ENCODE results near the gene PTRH2. TPM values are rescaled to one million over a fixed set of nuclear protein-coding genes. Genes with fewer than 3 reads are reported as not detected.
"Not testable (repeated sequence)": the region's sequence is repeated elsewhere in the genome, so short reads cannot be mapped to it uniquely, and the experiment has no call there.

Gene PTRH2
- total RNA-seq, 2 experiments from 2014 or later, result 41.7 to 54.7 TPM

- ATAC-seq, result peak; percentile 36
- ChIA-PET CTCF (interaction anchor here (0.6 to 2.2 kb wide), 6 partner anchors 8 to 296 kb away, joined by 3 to 9 read pairs (median 4); no protein-coding TSS in a partner anchor), POLR2A (no interaction called here)
- H3K9me3 Mint-ChIP-seq (ENCODE audit: low read depth), result no peaks in the 10 kb centered on the region
- peaks cover 35% of the 10 kb centered on the region for H3K36me3 Mint-ChIP-seq (ENCODE audit: low read depth)
- intact Hi-C loops (cut with DNase I, micrococcal nuclease), result no loop called here
- no peak for DNase-seq
- no peak overlapping the region for H3K4me3 Mint-ChIP-seq
- no peaks in the 10 kb centered on the region for H3K27me3 Mint-ChIP-seq
- H3K4me1 Mint-ChIP-seq, result peaks cover 31% of the 10 kb centered on the region
- H3K27ac Mint-ChIP-seq, result peak overlapping the region; percentile 53
Observed at GRCh38 chr17:59671386-59671785, 35.8 kb downstream of the PTRH2 start.

- CTCF ChIA-PET, result interaction anchor here (0.6 to 2.2 kb wide), 6 partner anchors 14 to 200 kb away, joined by 3 to 9 read pairs (median 4); no protein-coding TSS in a partner anchor
- Mint-ChIP-seq H3K4me3 (no peak overlapping the region), H3K4me1 (peaks cover 31% of the 10 kb centered on the region), H3K9me3 (ENCODE audit: low read depth) (no peaks in the 10 kb centered on the region), H3K27ac (peak overlapping the region; percentile 78), H3K27me3 (no peaks in the 10 kb centered on the region), H3K36me3 (ENCODE audit: low read depth) (peaks cover 36% of the 10 kb centered on the region)
- DNase-seq, result no peak
- intact Hi-C loops (cut with DNase I, micrococcal nuclease), result no loop called here
- ATAC-seq, result peak; percentile 42
- POLR2A ChIA-PET, result no interaction called here
Observed at GRCh38 chr17:59669944-59670343, 37.3 kb downstream of the PTRH2 start.

- Mint-ChIP-seq H3K27me3 (no peaks in the 10 kb centered on the region), H3K4me1 (peaks cover 31% of the 10 kb centered on the region), H3K36me3 (ENCODE audit: low read depth) (peaks cover 39% of the 10 kb centered on the region), H3K4me3 (no peak overlapping the region), H3K27ac (peak overlapping the region; percentile 78), H3K9me3 (ENCODE audit: low read depth) (no peaks in the 10 kb centered on the region)
- DNase-seq (no peak), ATAC-seq (no peak)
- CTCF ChIA-PET, result interaction anchor here (0.7 to 2.2 kb wide), 4 partner anchors 14 to 147 kb away, joined by 3 to 6 read pairs (median 4); no protein-coding TSS in a partner anchor
- POLR2A ChIA-PET, result no interaction called here
- intact Hi-C loops (cut with DNase I, micrococcal nuclease), result no loop called here
Observed at GRCh38 chr17:59669411-59669810, 37.8 kb downstream of the PTRH2 start.

GRCh38 chr17:59668816-59669215 lies 38.4 kb downstream of the PTRH2 start:
- POLR2A ChIA-PET, result no interaction called here
- ATAC-seq, result no peak

GRCh38 chr17:59666235-59666634 lies 41.0 kb downstream of the PTRH2 start:
- CTCF ChIA-PET, result no interaction called here

More at GRCh38 chr17:59668816-59669215, 38.4 kb downstream of the PTRH2 start:
- H3K27me3 Mint-ChIP-seq, result no peaks in the 10 kb centered on the region
- no peak overlapping the region for H3K4me3 Mint-ChIP-seq
- intact Hi-C loops (cut with DNase I, micrococcal nuclease), result no loop called here
- CTCF ChIA-PET, result interaction anchor here (1.5 kb wide), 1 partner anchor 18 kb away, joined by 3 read pairs; no protein-coding TSS in a partner anchor
- H3K36me3 Mint-ChIP-seq (ENCODE audit: low read depth), result peaks cover 39% of the 10 kb centered on the region
- DNase-seq, result no peak
- peaks cover 31% of the 10 kb centered on the region for H3K4me1 Mint-ChIP-seq
- peak overlapping the region; percentile 51 for H3K27ac Mint-ChIP-seq
- no peaks in the 10 kb centered on the region for H3K9me3 Mint-ChIP-seq (ENCODE audit: low read depth)

GRCh38 chr17:59656624-59657023 lies 50.6 kb downstream of the PTRH2 start:
- H3K27me3 Mint-ChIP-seq; POLR2A ChIA-PET; H3K9me3 Mint-ChIP-seq (ENCODE audit: low read depth); intact Hi-C loops (cut with DNase I, micrococcal nuclease); H3K4me1 Mint-ChIP-seq; DNase-seq; H3K27ac Mint-ChIP-seq; H3K4me3 Mint-ChIP-seq; ATAC-seq: not testable (repeated sequence)
- peaks cover 65% of the 10 kb centered on the region for H3K36me3 Mint-ChIP-seq (ENCODE audit: low read depth)
- CTCF ChIA-PET, result interaction anchor here (0.9 to 1.2 kb wide), 7 partner anchors 9 to 135 kb away, joined by 3 to 5 read pairs (median 3); no protein-coding TSS in a partner anchor

More at GRCh38 chr17:59666235-59666634, 41.0 kb downstream of the PTRH2 start:
- H3K4me3 Mint-ChIP-seq, result no peak overlapping the region
- H3K27me3 Mint-ChIP-seq, result no peaks in the 10 kb centered on the region
- intact Hi-C loops (cut with DNase I, micrococcal nuclease), result no loop called here
- no peaks in the 10 kb centered on the region for H3K9me3 Mint-ChIP-seq (ENCODE audit: low read depth)
- peaks cover 26% of the 10 kb centered on the region for H3K4me1 Mint-ChIP-seq
- no peak overlapping the region for H3K27ac Mint-ChIP-seq
- POLR2A ChIA-PET, result no interaction called here
- peaks cover 41% of the 10 kb centered on the region for H3K36me3 Mint-ChIP-seq (ENCODE audit: low read depth)
- no peak for ATAC-seq
- DNase-seq, result no peak

- ChIA-PET POLR2A (no interaction called here), CTCF (interaction anchor here (1.3 kb wide), 1 partner anchor 80 kb away, joined by 3 read pairs; no protein-coding TSS in a partner anchor)
- no peaks in the 10 kb centered on the region for H3K27me3 Mint-ChIP-seq
- H3K36me3 Mint-ChIP-seq (ENCODE audit: low read depth), result peaks cover 76% of the 10 kb centered on the region
- peaks cover 32% of the 10 kb centered on the region for H3K4me1 Mint-ChIP-seq
- DNase-seq, result no peak
- no peaks in the 10 kb centered on the region for H3K9me3 Mint-ChIP-seq (ENCODE audit: low read depth)
- no peak for ATAC-seq
- no peak overlapping the region for H3K4me3 Mint-ChIP-seq
- peak overlapping the region; percentile 22 for H3K27ac Mint-ChIP-seq
- intact Hi-C loops (cut with DNase I, micrococcal nuclease), result no loop called here
Observed at GRCh38 chr17:59652119-59652518, 55.1 kb downstream of the PTRH2 start.

- Mint-ChIP-seq H3K4me1 (peaks cover 36% of the 10 kb centered on the region), H3K27me3 (no peaks in the 10 kb centered on the region), H3K9me3 (ENCODE audit: low read depth) (no peaks in the 10 kb centered on the region), H3K27ac (peak overlapping the region; percentile 22), H3K4me3 (no peak overlapping the region), H3K36me3 (ENCODE audit: low read depth) (peaks cover 78% of the 10 kb centered on the region)
- ChIA-PET CTCF (interaction anchor here (1.3 kb wide), 1 partner anchor 79 kb away, joined by 3 read pairs; no protein-coding TSS in a partner anchor), POLR2A (no interaction called here)
- ATAC-seq (peak; percentile 19), DNase-seq (no peak)
- intact Hi-C loops (cut with DNase I, micrococcal nuclease), result no loop called here
Observed at GRCh38 chr17:59651346-59651745, 55.9 kb downstream of the PTRH2 start.

GRCh38 chr17:59650642-59651041 lies 56.6 kb downstream of the PTRH2 start:
- H3K9me3 Mint-ChIP-seq (ENCODE audit: low read depth), result no peaks in the 10 kb centered on the region
- H3K4me3 Mint-ChIP-seq, result no peak overlapping the region
- peak; percentile 26 for ATAC-seq
- ChIA-PET POLR2A (no interaction called here), CTCF (interaction anchor here (1.2 to 1.3 kb wide), 2 partner anchors 25 to 79 kb away, joined by 3 read pairs; no protein-coding TSS in a partner anchor)
- peaks cover 36% of the 10 kb centered on the region for H3K4me1 Mint-ChIP-seq
- DNase-seq, result peak; percentile 15
- H3K27me3 Mint-ChIP-seq, result no peaks in the 10 kb centered on the region
- no peak overlapping the region for H3K27ac Mint-ChIP-seq
- intact Hi-C loops (cut with DNase I, micrococcal nuclease), result no loop called here
- H3K36me3 Mint-ChIP-seq (ENCODE audit: low read depth), result peaks cover 73% of the 10 kb centered on the region

GRCh38 chr17:59649886-59650285 lies 57.3 kb downstream of the PTRH2 start:
- Mint-ChIP-seq H3K4me1 (peaks cover 36% of the 10 kb centered on the region), H3K27me3 (no peaks in the 10 kb centered on the region), H3K36me3 (ENCODE audit: low read depth) (peaks cover 67% of the 10 kb centered on the region), H3K4me3 (no peak overlapping the region), H3K27ac (no peak overlapping the region), H3K9me3 (ENCODE audit: low read depth) (no peaks in the 10 kb centered on the region)
- DNase-seq (no peak), ATAC-seq (no peak)
- CTCF ChIA-PET, result interaction anchor here (1.2 kb wide), 1 partner anchor 26 kb away, joined by 3 read pairs; no protein-coding TSS in a partner anchor
- intact Hi-C loops (cut with DNase I, micrococcal nuclease), result no loop called here
- POLR2A ChIA-PET, result no interaction called here
